Activated CD8-positive, alpha-beta memory T cell treated with anti-CD3 and anti-CD28 coated beads for 24 hours (primary cell): ENCODE data around the gene AKAP7.
"Not testable (repeated sequence)": the region's sequence is repeated elsewhere in the genome, so short reads cannot be mapped to it uniquely, and the experiment has no call there.

Experiments used
- DNase-seq: peaks from one replicate; pipeline ENCODE4 v3.0.0-alpha.2; 2020

The AKAP7 gene

DNA sequence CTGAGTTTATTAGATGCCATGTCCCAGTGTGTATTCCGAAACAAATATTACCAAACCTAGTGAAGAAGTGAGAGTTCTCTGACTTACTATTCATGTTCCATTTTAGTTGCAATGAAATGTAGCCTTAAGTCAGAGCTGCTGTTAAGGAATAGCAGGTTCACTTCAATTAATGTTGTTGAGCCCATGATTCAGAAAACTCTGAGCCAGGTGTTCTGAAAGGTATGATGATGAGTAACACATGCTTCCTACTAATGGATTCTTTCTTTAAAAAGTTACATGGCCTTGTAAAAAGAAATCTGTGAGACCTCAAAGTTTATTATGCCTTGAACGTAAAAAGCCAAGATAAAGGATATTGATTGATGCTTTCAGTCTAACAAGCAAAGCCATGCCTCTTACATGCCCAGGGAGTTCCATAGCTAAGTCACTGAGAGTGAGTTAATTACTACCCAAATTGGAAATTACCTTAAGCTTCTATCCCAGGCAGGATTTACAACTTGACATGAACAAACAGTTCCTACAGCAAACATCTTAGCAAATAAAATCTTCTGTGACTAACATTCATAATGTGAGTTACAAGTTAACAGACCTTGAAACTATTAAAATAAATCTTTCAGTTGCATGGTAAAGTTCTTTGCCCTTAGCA lies 122.9 kb downstream of the AKAP7 start:
- DNase-seq: no peak

DNA sequence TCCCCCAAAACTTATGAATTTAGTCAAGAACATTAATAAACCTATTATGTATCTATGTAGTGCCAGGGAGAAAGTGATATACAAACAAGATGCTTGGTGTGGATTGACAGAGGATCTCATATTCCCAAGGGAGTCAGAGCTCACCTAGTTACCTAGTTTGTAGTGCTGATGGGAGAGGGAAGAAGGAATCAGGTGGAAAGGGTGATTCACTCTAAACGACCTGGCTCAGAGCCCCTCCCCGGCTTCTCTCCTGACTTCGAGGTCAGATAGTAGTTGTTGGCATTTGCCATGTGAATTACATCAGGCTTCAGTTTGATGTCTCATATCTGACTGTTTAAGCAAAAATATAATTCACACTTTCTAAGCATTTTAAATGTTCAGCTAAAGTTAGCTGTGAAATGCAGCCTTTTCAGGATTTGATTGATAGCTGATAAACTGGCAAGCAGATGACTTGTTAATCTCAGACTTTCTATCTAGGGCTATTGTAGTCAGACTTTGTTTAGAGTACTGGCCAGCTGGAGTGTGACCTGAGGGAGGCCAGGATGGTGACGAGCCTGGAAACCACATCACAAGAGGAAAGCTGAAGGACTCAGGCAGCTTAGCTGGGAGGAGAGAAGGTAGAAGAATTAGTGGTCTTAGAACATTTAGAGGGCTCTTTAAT lies 123.7 kb downstream of the AKAP7 start:
- no peak for DNase-seq

DNA sequence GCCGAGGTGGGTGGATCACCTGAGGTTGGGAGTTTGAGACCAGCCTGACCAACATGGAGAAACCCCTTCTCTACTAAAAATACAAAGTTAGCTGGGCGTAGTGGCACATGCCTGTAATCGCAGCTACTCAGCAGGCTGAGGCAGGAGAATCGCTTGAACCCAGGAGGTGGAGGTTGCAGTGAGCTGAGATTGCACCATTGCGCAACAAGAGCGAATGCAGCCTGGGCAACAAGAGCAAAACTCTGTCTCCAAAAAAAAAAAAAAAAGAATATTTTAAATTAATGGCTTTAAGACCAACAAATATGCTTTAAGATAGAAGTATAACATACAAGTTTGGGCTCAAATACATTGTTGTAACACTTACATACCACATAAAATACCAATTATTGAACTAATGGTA lies 125.7 kb downstream of the AKAP7 start:
- DNase-seq: not testable (repeated sequence)

DNA sequence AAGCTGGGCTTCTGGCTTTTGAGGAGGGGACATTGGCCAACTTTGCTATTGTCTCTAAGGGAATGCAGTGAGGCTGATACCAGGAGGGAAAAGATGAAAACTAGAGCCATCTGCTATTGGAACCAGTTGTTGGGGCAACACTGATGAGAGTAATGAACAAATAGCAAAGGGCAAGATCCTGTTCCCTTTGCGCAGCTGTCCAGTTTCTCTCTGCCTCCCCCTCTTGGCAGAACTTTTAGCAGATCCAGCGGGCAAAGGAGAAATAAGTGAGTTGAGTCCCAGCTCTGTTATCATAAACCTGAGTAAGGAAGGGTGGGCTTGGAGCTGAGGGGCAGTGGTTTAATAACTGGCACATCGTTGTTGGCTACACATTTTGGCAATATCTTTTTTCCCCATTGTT lies 126.8 kb downstream of the AKAP7 start:
- DNase-seq: no peak

DNA sequence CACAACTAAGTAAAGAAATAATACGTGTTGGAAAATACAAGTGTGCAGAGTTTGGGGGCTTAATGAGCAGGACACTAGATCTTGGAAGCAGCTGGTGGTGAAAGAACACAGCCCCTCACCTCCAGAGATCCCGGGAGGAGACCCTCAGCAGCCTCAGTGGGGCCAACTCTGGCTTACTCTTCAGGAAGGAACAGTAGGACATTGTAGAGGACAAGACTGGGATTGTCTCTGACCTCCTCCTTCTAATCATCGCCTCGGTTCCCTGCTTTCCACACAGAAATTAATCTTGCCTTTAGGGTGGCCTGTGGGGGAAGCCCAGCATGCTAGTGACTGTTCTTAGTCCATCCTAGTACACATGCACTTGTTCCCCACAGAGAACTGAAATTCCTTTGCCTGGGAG lies 130.7 kb downstream of the AKAP7 start:
- DNase-seq: no peak

DNA sequence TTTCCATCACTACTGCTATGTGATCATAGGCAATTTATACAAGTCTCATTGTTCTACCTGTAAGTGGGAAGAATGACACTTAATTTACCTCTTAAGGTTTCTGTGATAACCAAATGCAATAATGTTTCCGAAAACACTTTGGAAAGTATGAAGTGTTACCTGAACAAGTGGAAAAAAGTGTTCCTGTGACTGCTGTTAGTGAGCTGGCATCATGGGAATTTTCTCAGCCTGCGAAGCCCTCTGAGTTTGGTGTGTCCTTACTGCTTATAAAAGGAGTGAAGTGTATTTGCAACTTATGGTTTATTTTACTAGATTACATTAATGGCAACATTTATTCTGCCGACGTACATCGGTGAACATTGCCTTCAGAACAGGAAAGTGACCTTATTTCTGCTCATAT lies 133.0 kb downstream of the AKAP7 start:
- DNase-seq: no peak

DNA sequence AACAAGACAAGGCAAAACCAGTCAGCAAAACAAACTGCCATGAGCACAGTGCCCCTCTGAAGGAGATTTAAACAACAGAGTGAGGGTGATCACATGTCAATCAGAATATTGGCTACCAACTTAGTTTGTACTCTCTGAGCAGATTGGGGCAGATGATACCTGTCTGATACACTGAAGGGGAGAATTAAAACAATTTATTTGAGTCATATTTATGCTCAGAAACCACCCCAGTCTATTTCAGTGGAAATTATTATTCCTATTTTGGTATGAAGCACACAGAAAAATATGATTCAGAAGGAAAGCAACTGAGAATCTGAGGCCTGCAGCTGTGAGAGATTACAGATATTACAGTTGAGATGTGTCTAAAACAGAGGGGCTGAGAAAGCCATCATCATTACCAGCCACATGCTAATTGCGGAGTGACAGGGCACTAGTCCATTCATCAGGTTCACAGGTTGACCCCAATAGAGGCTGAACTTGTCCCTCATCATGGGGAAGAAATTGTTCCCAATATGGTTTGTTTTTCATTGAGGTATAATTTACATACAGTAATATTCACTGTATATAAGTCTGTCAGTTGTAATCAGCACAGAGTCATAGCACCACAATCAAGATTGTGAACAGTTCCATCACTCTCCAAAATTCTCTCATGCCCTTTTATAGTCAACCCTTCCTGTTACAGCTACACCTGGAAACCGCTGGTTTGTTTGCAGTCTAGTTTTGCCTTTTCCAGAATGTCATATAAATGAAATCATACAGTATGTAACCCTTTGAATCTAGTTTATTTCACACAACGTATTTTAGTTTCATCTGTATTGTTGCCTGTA lies 134.5 kb downstream of the AKAP7 start:
- DNase-seq: no peak

DNA sequence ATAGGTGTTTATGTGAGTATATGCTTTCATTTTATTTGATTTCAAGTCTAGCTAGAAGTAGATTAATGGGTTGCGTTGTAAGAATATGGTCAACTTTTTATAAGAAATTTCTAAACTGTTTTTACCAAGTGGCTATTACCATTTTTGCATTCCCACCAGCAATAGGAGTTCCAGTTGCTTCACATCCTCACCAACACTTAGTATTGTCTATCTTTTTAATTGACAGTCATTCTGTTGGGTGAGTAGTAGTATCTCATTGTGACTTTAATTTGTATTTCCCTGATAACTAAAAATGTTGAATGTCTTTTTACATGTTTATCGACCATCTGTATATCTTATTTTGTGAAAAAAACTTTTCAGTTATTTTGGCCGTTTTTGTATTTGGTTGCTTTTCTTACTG lies 135.3 kb downstream of the AKAP7 start:
- no peak for DNase-seq

DNA sequence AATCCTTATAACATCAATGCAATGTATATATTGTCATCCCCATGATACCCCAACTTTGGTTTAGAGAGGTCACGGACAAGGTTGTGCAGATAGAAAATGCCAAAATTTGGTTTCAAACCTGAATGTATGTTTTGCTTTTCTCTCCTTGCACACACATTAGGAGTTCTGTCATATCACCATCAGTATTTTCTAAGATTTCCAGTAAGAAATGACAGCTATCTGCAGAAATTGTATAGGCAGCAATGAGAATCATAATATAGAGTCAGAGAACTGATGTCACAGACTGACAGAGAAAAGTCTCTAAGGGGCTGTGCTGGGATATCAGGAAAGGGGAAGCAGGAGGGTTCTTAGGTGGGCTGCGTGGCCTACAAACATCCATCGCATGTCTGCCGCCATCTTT lies 140.0 kb downstream of the AKAP7 start:
- no peak for DNase-seq

DNA sequence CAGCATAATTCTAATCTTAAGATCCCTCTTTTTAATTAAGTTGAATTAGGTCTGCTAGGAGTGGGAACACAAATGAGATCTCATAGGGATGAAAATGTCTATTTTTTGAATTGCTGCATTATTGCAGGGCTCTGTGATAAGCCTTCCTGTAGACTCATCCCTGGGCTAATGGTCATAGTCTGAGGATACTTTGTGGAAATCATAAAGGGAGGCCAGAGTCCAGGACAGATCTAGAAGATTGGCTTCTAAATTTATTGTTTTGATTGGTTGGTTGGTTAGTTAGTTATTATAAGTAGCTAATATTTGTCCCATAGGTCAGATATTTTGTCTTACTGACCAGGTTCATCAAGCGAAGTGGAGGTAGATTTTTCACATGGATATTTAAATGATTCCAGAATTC lies 142.3 kb downstream of the AKAP7 start:
- DNase-seq: no peak

DNA sequence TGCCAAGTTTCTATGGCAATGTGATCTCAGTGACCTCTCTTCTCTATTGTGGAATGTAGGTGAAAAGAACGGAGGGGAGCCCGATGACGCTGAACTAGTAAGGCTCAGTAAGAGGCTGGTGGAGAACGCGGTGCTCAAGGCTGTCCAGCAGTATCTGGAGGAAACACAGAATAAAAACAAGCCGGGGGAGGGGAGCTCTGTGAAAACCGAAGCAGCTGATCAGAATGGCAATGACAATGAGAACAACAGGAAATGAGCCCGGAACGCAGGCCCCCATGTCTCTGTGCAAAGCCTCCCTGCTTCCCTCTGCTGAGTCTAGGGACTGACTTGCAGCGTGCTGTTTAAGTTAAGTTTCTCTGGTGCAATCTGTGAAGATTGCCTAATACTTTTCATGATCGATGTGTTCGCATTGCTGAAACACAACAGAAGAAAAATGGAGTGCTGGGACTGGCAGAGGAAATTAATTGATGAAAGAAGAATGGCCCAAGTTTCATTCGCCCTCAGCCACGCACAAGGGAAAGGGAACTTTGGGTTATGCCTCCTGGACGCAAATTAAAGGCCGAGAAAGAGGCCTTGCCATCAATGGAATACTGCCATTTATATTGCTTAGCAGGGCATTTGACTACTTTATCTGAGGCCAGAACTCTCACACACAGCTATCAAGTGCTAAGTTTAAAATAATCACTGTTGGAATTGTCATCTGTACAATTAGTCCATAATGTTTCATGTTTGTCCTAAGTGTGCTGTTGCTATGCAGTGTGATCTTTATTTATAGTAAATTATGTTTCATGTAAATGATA lies 146.4 kb downstream of the AKAP7 start:
- DNase-seq: peak; percentile 76

DNA sequence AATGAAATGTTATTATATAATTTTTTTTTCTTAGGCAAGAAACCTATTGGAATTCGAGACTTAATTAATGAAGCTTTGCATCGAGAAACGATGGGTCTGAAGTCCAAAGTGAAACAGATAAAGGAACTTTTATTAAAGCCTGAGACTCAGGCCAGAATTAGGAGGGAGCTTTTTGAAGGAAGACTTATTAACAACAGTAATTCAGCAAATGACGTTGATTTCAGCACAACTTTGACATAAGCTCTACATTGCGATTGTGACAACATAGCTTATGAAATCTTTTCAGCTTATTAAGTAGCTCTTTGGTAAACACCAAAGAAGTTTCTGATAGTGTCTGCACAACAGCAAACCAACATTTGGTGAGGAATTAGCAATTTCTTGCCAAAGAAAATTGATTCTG lies 147.1 kb downstream of the AKAP7 start:
- DNase-seq: no peak

DNA sequence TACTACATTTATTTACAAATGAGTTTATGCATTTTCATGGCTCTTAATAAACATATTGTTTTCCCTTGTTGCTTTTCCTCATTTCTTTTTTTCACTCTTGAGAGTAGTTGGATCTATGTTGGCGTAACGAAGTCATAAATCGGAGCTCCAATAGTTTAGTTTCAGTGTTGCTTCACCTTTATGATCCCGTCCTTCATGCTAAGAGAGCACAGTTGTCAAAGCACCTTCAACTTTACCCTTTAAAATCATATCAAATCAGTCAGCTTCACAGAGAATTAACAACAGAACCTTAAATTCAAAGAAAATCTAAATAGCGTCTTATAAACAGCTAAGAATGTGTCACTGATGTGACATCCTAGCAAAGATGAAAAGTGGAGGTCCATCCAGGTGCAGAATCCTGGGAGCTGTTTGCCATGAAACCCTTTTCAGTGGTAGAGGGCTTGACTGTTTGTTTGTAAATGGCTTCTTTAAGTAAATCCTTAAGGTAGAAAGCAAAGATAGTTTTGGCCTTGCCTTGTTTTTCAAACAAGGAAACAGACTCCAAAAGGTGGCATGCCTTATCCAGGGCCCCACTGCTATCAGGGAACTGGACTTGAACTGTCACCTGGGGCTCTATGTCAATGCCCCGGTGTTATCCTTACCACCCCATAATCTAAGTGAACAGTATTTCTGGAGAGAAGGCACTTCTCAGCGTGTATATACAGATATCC lies 148.4 kb downstream of the AKAP7 start:
- no peak for DNase-seq

DNA sequence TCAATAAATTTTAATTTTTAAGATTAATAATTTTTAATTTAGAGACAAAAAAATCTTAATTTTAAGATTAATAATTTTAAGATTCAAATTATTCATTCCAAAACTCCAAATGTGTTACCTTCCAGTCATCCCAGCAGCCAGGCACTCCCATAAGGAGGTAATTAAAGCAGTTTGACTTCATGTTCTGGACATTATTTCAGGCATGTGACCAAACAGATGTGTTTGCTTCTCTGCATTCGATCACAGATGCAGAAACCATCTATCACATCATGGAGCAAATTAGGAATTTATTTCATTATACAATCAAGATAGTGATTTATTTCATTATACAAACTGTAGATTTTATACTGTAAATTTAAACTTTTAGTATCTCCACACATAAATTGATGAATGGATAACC lies 150.3 kb downstream of the AKAP7 start:
- DNase-seq: no peak

DNA sequence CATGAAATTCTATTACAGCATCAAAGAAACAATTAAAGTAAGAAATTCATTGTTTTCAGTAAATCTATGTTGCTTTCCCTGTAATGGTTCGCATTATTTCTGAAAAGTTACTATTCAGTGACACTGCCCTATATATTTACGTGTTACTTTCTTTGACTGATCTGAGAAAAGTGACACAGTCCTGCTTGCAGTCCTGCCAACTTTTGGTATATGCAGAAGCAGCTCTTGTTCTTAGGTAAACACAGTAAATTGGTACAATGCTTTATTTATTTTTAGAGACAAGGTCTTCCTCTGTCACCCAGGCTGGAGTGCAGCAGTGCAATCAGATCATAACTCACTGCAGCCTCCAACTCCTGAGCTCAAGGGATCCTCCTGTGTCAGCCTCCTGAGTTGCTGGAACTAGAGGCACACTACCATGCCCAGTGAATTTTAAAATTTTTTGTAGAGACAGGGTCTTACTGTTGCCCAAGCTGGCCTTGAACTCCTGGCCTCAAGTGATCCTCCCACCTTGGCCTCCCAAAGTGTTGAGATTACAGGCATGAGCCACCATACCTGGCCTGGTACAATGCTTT lies 151.3 kb downstream of the AKAP7 start:
- DNase-seq: no peak

DNA sequence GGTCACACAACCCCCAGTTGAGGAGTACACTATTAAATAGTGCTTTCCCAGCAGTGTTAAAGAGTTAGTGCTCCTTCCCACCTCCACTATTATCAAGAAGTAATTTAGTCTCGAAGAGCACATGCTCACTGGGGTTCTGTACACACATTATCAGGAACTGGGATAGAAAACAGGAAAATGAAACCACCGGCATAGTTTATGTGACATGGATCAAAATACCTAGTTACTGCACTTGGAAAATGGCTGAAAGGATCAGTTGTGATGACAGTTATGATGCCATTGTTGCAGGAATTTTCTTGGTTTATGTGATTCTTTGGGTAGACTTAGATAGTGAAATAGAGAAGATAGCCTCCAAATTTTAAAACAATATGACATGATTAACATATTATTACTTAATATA lies 152.9 kb downstream of the AKAP7 start:
- DNase-seq: no peak

DNA sequence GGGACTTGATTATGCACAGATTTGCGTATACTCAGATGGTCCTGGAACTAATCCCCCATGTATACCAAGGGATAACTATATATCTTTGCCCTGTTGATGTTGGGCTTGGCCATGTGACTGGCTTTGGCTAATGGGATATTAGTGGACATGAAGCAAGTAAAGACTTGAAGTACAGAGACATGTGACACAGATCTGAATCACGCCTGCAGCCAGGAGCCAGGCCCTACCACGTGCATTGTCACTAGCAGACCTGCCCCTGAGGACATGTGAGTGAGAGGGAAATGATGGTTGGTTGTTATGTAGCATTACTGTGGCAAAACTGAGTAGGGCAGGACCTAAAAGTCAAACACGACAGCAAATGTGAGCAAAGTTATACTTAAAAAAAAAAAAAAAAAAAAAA lies 155.7 kb downstream of the AKAP7 start:
- DNase-seq: no peak

DNA sequence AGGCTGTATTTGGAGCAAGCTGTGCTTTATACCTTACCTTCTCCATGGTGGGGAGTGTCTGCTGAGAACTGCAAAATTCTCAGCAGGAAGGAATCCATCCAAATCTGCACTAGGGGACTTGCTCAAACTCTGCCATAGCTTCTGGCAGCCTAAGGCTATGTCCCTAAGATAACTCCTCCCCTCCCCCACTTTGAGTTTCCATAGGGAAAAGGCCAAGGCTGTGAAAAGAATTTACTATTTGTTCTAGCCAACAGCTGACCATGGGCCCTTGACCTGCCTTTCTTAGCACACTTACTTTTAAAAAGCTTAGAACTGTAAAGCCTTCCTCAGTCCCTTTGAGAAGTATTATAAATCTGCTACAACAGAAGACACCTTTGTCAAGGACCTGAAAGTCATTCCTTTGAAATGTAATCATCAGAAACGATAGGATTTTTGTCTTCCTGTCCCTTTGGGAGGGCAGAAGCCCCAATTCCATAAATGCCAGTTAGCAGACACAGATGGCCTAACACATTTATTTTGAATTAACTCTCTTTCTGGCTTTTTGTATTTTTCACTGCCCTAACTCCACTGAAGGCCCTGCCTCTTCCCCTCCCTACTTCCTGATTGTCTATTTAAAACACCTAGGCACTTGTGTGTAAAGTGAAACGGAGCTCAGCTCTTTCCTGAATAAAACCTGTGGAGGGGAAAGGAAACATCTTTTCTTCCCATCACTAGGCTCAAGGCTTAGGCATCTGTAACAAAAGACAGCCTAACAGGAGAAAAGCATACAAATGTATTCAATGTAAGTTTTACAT lies 157.1 kb downstream of the AKAP7 start:
- DNase-seq: no peak

DNA sequence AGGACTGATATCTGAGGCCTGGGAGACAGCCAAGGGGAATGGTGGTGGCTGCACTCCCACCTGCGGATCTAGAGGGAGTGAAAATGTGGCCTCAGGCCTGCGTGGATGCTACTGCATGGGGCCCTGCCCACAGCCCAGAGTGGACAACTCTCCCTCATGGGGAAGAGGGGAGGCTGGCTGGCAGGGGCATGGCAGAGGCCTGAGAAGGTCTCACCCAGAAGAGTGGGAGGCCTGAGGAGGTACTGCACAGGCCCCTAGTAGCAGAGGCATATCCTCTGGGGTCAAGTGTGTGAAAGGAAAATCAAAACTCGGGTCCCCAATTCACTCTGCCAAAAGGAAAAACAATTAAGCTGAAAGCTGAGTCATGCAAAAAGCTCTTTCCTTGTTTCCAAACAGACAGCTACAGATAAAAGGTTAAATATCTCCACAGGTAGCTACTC lies 158.2 kb downstream of the AKAP7 start:
- DNase-seq: no peak

DNA sequence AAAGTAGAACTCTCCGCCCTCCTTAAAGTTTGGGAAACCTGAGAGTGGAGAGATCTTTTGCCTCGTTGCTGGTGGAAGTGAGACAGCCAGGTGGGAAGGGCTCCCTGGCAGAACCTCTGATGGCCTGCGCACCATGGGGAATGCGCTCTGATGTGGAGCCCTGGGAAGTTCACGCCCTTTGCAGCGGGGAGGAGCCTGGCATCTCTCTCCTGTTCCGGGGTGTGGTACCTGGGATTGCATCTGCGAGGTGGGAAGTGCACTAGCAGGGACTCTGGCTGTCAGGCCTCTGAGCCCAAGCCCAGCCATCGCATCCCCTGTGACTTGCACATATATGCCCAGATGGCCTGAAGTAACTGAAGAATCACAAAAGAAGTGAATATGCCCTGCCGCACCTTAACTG lies 159.8 kb downstream of the AKAP7 start:
- no peak for DNase-seq

DNA sequence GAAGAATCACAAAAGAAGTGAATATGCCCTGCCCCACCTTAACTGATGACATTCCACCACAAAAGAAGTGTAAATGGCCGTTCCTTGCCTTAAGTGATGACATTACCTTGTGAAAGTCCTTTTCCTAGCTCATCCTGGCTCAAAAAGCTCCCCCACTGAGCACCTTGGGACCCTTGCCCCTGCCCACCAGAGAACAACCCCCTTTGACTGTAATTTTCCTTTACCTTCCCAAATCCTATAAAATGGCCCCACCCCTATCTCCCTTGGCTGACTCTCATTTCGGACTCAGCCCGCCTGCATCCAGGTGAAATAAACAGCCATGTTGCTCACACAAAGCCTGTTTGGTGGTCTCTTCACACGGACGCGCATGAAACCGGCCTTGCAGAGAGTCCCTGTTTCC lies 165.6 kb downstream of the AKAP7 start:
- not testable (repeated sequence) for DNase-seq
